Fibroblast of lung (primary cell): ENCODE results near the gene GNAO1. TPM values are rescaled to one million over a fixed set of nuclear protein-coding genes. Genes with fewer than 3 reads are reported as not detected.

Experiments used
- DNase-seq, 2 donors: peaks; one replicate each; pipeline versions ENCODE4 v3.0.0 to v3.0.0-alpha.2; 2010; ENCODE audit warnings: low read depth in 2 of 2
- H2AFZ ChIP-seq: 2 replicates; pipeline ENCODE4 v1.5.1; 2012; ENCODE audit warnings: low read length, control low read depth, inconsistent platforms
- H3K27ac ChIP-seq: 2 replicates; pipeline ENCODE4 v1.5.1; 2011; ENCODE audit warnings: low read length, control low read depth; ENCODE audit not compliant: insufficient read depth
- H3K27me3 ChIP-seq: 2 replicates; pipeline ENCODE4 v1.5.1; 2011; ENCODE audit warnings: mild to moderate bottlenecking, low read length; ENCODE audit not compliant: control insufficient read depth, insufficient read depth
- H3K36me3 ChIP-seq: 2 replicates; pipeline ENCODE4 v1.5.1; 2011; ENCODE audit warnings: low read length; ENCODE audit not compliant: control insufficient read depth, insufficient read depth
- H3K4me1 ChIP-seq: 2 replicates; pipeline ENCODE4 v1.5.1; 2011; ENCODE audit warnings: low read length; ENCODE audit not compliant: control insufficient read depth, insufficient read depth; ENCODE audit errors: extremely low read depth
- H3K4me2 ChIP-seq: 2 replicates; pipeline ENCODE4 v1.5.1; 2011; ENCODE audit warnings: low read length, control low read depth; ENCODE audit not compliant: insufficient read depth; ENCODE audit errors: extremely low read depth
- H3K4me3 ChIP-seq, 4 experiments: fragments of 200-600 bp in 1 of 4; sonication (generic) in 1 of 4; replicated peaks in 1 of 4; 2 replicates each; pipeline ENCODE4 v1.5.1; 2011 to 2016; ENCODE audit warnings: low read length in 4 of 4, low read depth in 3 of 4, mild to moderate bottlenecking in 3 of 4, control low read depth in 2 of 4, inconsistent platforms in 1 of 4, mixed read lengths in 1 of 4; ENCODE audit not compliant: insufficient read depth in 1 of 4; ENCODE audit errors: control extremely low read depth in 1 of 4
- H3K79me2 ChIP-seq: 2 replicates; pipeline ENCODE4 v1.5.1; 2012; ENCODE audit warnings: mild to moderate bottlenecking, low read length, inconsistent platforms; ENCODE audit not compliant: control insufficient read depth, insufficient read depth
- H3K9ac ChIP-seq: 2 replicates; pipeline ENCODE4 v1.5.1; 2011; ENCODE audit warnings: mild to moderate bottlenecking, low read length, control low read depth; ENCODE audit not compliant: insufficient read depth
- H3K9me3 ChIP-seq: 2 replicates; pipeline ENCODE4 v1.5.1; 2012; ENCODE audit warnings: low read depth, low read length; ENCODE audit not compliant: control insufficient read depth, insufficient read depth
- H4K20me1 ChIP-seq: 2 replicates; pipeline ENCODE4 v1.5.1; 2011; ENCODE audit warnings: low read length; ENCODE audit not compliant: control insufficient read depth, insufficient read depth; ENCODE audit errors: extremely low read depth
- EZH2 ChIP-seq: IDR thresholded peaks from 2 replicates; pipeline ENCODE4 v1.5.1; 2012; ENCODE audit warnings: low read length, control low read depth, mild to moderate bottlenecking; ENCODE audit errors: missing control alignments
- polyA plus RNA-seq, 2 donors: library from polyadenylated mRNA; depleted of rRNA in 1 of 2; stranded (reverse) in 1 of 2; unstranded in 1 of 2; fragments of >200 nt; gene quantifications; 2 replicates each; pipeline ENCODE4 v1.2.1, GENCODE V29; 2011 to 2012; ENCODE audit warnings: missing spikeins in 1 of 2
- total RNA-seq: library from RNA; depleted of rRNA; stranded (reverse); fragments of >200 nt; gene quantifications from 2 replicates; pipeline ENCODE4 v1.2.1, GENCODE V29; 2014
- TF ChIP-seq, protein P1 (sequence below), 2 donors: IDR thresholded peaks in 1 of 2; conservative IDR thresholded peaks in 1 of 2; 1 replicate in 1 of 2; 2 replicates in 1 of 2; pipeline ENCODE4 v1.5.1; 2011 to 2012; ENCODE audit warnings: low read length in 2 of 2, control low read depth in 1 of 2, inconsistent platforms in 1 of 2, low read depth in 1 of 2, mild to moderate bottlenecking in 1 of 2

Gene GNAO1
- total and polyA plus RNA-seq, 2 donors (not counting 1 experiment from before 2014, with no cell fraction given): 0.14 to 0.17 TPM

DNA sequence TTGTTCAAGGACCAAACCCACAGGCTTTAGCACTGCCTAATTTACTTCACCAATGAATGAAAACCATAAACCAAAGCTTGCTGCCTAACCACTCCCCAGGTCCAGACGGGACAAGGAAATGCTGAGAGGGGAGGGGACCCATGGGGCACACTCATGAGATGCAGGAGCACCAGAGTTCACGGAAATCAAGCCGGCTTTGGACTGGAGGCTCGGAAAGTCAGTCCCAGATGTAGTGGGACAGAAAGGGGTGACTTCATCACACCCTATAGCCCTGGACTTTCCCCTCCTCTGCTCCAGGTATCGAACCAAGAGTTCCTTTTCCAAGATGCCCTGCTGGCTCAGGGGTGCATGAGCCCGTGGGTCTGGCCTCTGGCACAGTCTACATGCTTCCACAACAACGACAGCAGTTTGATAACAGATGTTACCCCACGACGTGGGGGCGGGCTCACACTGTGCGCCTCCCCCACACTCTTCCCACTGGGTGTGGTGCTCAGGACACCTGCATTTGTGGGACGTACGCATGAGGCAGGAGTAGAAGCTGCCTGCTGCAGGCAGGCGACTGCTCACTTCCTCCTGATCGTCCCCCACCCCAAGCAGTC lies 170.9 kb downstream of the GNAO1 start:
- DNase-seq: no peak
- Histone ChIP-seq H3K27ac (no peak overlapping the region), H3K9ac (no peak overlapping the region), H3K4me2 (no peak overlapping the region), H3K4me1 (no peaks in the 10 kb centered on the region), H3K4me3 (no peak overlapping the region), H3K36me3 (peaks cover 19% of the 10 kb centered on the region), H3K9me3 (no peaks in the 10 kb centered on the region), H3K79me2 (no peaks in the 10 kb centered on the region), H4K20me1 (no peaks in the 10 kb centered on the region), H3K27me3 (no peaks in the 10 kb centered on the region), H2AFZ (no peak overlapping the region)
- TF ChIP-seq, protein P1, sequence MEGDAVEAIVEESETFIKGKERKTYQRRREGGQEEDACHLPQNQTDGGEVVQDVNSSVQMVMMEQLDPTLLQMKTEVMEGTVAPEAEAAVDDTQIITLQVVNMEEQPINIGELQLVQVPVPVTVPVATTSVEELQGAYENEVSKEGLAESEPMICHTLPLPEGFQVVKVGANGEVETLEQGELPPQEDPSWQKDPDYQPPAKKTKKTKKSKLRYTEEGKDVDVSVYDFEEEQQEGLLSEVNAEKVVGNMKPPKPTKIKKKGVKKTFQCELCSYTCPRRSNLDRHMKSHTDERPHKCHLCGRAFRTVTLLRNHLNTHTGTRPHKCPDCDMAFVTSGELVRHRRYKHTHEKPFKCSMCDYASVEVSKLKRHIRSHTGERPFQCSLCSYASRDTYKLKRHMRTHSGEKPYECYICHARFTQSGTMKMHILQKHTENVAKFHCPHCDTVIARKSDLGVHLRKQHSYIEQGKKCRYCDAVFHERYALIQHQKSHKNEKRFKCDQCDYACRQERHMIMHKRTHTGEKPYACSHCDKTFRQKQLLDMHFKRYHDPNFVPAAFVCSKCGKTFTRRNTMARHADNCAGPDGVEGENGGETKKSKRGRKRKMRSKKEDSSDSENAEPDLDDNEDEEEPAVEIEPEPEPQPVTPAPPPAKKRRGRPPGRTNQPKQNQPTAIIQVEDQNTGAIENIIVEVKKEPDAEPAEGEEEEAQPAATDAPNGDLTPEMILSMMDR (conservative IDR thresholded peaks at IDR 0.05 in 1 of 2, IDR thresholded peaks at IDR 0.05 in 1 of 2; ENCODE audit: low read depth in 1 of 2, low read length in 2 of 2): no peak
- no peak for TF ChIP-seq EZH2

DNA sequence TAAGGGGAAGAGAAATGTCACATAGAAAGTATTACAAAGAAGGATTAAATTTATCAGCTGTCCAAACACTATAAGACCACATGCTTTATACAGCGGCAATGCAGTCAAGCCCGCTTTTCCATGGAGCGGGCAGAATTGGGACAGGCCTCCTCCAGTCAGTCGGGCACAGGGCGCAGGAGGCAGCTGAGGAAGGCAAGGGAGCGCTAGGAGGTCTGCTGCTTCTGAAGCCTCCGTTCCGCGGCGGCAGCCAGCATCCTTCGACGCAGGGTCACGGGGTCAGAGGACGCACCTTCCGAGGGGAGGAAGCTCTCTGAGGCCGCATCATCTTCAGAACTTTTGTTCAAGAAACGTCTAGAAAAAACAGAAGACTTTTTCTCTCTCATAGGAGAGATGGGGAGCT lies 171.4 kb downstream of the GNAO1 start:
- peaks cover 19% of the 10 kb centered on the region for H3K36me3 ChIP-seq
- H3K9me3 ChIP-seq: no peaks in the 10 kb centered on the region
- no peak overlapping the region for H2AFZ ChIP-seq
- H3K4me3 ChIP-seq: no peak overlapping the region
- TF ChIP-seq EZH2: no peak
- TF ChIP-seq, protein P1 (conservative IDR thresholded peaks at IDR 0.05 in 1 of 2, IDR thresholded peaks at IDR 0.05 in 1 of 2; ENCODE audit: low read depth in 1 of 2, low read length in 2 of 2): no peak
- H3K9ac ChIP-seq: no peak overlapping the region
- H3K4me2 ChIP-seq: no peak overlapping the region
- no peaks in the 10 kb centered on the region for H4K20me1 ChIP-seq
- no peaks in the 10 kb centered on the region for H3K27me3 ChIP-seq
- H3K79me2 ChIP-seq: no peaks in the 10 kb centered on the region
- DNase-seq: no peak
- H3K27ac ChIP-seq: no peak overlapping the region
- H3K4me1 ChIP-seq: no peaks in the 10 kb centered on the region

DNA sequence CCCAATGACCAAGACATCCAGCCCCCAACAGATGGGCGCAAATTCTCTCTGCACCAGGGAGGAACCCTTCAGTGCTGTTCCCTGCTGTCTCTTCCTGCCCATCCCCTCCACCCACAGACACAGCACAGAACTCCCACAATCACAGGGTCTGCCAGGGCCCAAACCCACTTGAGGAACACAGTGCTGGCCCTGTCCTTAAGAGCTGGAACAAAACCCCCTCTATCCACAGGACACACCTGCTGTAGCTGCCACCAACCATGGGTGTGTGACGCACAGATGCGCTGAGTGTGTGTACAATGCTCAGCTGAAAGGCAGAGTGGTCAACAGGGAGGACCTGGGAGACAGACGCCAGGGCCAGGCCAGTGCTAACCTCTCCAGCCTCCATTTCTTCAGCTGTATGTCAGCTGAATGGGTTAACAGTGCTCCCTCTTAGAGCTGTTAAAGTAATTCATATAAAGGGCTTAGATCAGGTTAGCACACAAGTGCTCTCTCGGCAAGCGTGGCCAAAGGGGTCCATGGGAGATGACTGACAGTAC lies 172.0 kb downstream of the GNAO1 start:
- TF ChIP-seq, protein P1 (conservative IDR thresholded peaks at IDR 0.05 in 1 of 2, IDR thresholded peaks at IDR 0.05 in 1 of 2; ENCODE audit: low read depth in 1 of 2, low read length in 2 of 2): no peak
- no peak for TF ChIP-seq EZH2
- DNase-seq: no peak
- Histone ChIP-seq H3K9me3 (no peaks in the 10 kb centered on the region), H3K4me1 (no peaks in the 10 kb centered on the region), H3K36me3 (peaks cover 19% of the 10 kb centered on the region), H3K4me2 (no peak overlapping the region), H3K9ac (no peak overlapping the region), H3K79me2 (no peaks in the 10 kb centered on the region), H3K27ac (no peak overlapping the region), H3K4me3 (no peak overlapping the region), H2AFZ (no peak overlapping the region), H4K20me1 (no peaks in the 10 kb centered on the region), H3K27me3 (no peaks in the 10 kb centered on the region)
